SKM-1 treated with dmso at 0.1 percent for 144 hours (cell line): Measurements from ENCODE around the gene NACC1.
A peak's percentile ranks its signal among the peaks of the same experiment; 100 is the strongest.

Experiments used
- DNase-seq: peaks from one replicate; lab custom pipeline; 2025; ENCODE audit not compliant: unreplicated experiment; lab: John Stamatoyannopoulos, UW

Gene NACC1

DNA sequence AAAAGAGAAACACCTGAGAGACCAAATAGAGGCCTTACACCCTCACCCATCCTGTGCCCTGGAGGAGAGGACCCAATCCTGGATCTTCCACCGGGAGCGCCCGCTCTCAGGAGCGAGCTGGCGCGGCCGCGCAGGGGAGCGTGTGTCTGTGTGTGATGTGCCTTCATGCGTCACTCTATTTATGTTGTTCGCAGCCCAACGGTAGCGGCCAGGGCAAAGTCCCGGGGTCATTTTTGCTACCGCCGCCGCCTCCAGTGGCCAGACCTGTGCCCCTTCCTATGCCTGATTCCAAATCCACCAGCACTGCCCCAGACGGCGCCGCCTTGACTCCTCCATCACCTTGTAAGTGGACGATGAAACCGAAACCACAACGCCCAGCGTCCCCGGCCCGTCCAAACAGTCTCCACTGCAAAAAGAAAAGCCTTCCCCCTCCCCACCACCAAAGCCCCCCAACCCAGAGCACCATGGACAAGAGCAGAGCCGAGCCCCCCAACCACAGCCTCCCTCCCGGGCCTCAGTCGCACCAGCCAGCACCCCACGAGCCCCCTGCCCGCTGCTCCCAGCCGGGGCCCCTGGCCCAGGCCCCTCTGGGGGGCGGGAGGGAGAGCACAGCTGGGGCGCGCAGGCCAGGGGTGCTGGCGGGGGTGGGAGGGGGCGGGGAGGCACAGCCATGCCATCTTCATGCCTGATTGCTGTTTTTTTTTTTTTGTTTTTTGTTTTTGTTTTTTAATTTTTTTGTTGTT is 30.1 kb upstream of the NACC1 start:
- DNase-seq = no peak

DNA sequence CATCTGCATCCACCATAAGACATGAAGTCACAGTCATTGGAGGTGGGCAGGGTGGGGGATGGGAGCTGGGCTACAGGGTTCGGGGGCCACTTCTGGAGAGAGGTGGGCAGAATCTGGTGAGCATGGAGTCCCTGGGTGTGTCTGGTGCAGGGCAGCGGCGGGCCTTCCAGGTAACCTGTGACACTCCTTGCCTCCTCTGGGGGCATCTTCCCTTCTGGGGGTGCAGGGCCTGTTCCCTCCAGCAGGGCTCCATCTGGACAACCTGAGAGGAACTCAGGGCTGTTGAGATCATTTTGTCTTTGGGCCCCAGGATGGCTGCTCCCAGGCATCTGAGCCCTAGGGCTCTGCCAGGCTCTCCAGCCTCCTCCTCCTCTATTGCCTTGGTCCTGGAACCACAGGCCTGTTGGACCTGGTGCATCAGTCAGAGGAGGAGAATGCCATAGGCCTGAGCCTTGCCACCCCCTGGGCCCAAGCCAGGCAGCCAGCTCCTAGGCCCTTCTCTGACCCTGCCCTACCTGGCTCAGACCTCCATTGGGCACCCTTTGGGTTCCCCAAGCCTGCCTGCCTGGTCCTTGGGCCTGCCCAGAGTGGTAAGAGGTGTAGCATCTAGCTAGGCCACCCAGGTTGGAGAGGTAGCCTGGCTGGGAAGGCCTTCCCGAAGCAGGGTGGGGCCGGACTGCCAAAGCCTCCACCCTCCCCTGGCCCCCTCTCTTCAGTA is 28.8 kb upstream of the NACC1 start:
- DNase-seq = no peak

DNA sequence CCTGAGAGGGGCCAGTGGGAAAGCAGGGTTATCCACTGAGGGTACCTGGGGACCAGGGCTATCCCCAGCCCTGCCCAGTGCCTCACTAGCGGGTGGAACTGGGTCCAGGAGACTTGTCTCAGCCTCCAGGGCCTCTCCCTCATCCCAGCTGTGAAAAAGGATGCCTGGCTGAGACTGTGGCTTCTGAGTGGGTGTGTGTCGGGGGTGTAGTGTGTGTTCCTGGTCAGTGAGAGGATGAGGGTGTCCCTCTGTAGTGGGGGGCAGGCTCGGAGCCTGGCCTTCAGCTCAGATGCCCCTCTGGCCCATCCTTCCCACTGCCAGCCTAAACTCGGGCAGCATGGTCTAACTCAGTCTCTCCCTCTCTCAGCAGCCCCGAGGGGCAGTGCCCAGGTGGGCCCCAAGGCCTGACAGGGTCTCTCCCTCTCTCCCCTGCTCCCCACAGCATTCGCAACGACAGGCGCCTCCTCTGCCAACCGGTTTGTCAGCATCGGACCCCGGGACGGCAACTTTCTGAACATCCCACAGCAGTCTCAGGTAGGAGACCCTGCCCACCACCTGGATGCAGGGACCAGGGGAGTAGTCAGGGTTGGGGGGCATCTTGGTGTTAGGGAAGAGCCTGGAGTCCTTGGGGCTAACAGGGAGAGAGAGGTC is 28.1 kb upstream of the NACC1 start:
- no peak for DNase-seq

DNA sequence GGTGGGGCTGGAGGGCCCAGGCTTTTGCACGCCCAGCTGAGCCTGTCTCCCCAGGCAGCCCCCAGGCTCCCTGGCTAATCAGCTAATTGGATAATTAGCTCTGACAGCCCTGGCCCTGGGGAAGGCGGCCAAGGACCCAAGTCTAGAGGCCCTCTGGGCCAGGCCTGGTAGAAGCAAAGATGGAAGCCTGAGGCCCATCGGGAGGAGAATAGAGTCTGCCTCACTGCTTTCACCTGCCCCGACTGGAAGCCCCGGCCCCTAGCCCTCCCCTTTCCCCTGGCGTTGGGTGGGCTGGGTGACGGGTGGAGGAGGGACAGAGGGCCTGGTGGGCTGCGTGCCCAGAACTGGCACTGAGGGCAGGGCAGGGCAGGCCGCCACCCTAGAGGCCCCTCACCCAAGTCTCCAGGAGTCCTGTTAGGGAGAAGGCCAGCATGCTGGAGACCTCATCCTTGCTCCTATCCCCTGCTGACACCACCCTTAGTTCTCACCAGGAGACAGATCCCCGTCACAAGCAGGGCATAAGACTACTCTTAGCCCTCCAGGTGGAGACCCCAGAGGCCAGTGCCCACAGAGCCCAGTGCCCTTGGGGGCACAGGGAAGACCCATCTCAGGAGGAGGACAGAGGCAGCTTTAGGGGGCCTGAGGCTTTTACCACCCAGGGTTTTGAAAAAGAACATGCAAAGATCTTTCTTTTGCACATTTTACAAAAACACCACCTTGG is 27.4 kb upstream of the NACC1 start:
- DNase-seq = peak; percentile 51

DNA sequence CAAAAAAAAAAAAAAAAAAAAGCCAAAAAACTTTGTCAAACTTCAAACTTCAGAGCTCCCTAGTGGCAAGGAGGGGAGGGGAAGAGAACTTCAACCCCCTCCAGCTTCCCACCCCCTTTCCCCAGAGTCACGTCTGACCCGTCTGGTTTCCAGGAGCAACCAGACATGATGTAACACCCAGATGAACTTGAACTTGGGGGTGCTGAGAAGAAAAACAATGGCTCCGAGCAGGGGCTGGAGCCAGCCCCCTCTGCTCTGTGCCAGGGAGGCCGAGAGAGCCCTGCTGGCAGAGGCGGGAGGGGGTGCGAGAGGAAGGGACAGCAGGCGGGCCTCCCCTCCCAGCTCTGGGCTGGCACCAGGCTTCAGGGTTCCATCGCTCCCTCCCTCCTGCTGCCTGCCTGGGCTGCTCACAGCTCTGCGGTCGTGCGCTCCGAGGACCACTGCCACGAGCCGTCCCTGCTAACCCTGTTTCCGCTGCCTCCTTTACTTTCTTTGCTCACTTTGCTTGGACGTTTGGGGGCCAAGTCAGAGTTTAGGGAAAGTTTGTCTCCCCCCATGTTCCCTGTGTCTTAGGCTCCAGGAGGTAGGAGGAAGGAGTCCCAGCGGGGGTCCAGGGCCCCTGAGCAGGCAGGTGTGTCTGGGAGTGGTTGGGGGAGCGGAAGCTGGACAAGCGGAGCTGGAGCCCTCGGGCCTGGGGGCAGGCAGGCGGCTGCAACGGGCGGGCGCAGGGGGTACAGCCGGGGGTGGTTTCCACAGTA is 26.5 kb upstream of the NACC1 start:
- no peak for DNase-seq

DNA sequence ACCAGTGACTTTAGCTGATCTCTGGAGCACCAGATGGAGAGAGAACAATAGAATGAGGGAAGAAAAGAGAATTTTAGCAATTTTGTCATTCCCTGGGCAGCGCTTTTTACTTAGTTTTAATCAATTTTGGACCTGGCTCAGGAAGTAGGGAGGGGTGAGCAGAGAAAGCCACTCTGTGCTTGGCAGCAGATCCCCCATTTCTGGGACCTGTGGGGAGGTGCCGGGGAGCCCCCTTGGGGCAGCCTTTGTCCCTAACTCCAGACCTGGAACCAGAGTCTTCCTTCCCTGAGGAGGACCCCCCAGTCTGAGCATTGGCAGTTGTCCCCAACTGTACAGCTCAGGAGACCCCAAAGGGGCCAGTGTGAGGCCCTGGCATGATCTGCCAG is 25.9 kb upstream of the NACC1 start:
- DNase-seq = no peak

- no peak for DNase-seq
These were observed 25.3 kb upstream of the NACC1 start for GRCh38 chr19:13092606-13093235.

DNA sequence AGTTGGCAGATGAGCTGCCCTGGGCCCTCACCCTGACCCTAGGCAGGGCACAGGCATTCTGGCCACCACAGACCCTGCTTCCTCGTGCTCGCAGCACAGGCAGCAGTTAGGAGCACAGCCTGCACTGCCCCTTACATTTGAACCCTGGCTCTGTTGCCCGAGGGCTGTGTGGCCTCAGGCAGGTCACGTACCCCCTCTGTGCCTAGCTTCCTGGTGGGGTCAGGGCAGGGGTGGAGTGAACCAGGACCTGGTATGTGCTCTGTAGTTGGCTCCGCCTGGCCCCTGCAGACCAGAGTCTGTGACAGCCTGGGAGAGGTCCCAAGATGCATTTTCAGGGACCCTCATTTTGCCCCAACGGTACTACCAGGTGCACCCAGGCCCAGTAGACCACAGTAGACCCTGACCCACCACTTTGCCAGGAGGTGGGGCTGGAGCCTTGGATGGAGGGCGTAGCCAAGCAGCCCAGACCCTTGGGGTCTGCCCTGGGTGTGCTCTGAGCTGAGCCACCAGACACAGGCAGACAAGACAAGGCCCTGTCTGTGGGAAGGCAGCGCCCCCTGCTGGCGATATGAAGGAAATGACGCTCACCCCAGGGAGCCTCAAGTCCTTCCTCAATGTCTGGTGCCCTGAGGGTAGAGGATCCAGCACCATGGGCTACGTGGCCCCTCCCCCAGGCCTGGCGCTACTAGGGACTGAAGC is 24.5 kb upstream of the NACC1 start:
- DNase-seq = peak; percentile 77

- no peak for DNase-seq
These were observed 24.0 kb upstream of the NACC1 start for GRCh38 chr19:13094106-13094504.

- no peak for DNase-seq
These were observed 23.2 kb upstream of the NACC1 start for GRCh38 chr19:13094771-13095392.

GRCh38 chr19:13095393-13095784 is 22.7 kb upstream of the NACC1 start:
- DNase-seq = no peak

- peak; percentile 52 for DNase-seq
These were observed 21.8 kb upstream of the NACC1 start for GRCh38 chr19:13095934-13096927.

GRCh38 chr19:13097033-13097462 is 21.0 kb upstream of the NACC1 start:
- DNase-seq = no peak

- no peak for DNase-seq
These were observed 20.4 kb upstream of the NACC1 start for GRCh38 chr19:13097463-13098258.

- no peak for DNase-seq
These were observed 19.6 kb upstream of the NACC1 start for GRCh38 chr19:13098277-13099072.
